ENCODE data around the gene LRRC14B. TPM values are rescaled to one million over a fixed set of nuclear protein-coding genes. Genes with fewer than 3 reads are reported as not detected.
"Not testable (repeated sequence)": the region's sequence is repeated elsewhere in the genome, so short reads cannot be mapped to it uniquely, and the experiment has no call there.

LRRC14B gene
- total RNA-seq, 1 donor from 2014 or later, result not detected

DNA sequence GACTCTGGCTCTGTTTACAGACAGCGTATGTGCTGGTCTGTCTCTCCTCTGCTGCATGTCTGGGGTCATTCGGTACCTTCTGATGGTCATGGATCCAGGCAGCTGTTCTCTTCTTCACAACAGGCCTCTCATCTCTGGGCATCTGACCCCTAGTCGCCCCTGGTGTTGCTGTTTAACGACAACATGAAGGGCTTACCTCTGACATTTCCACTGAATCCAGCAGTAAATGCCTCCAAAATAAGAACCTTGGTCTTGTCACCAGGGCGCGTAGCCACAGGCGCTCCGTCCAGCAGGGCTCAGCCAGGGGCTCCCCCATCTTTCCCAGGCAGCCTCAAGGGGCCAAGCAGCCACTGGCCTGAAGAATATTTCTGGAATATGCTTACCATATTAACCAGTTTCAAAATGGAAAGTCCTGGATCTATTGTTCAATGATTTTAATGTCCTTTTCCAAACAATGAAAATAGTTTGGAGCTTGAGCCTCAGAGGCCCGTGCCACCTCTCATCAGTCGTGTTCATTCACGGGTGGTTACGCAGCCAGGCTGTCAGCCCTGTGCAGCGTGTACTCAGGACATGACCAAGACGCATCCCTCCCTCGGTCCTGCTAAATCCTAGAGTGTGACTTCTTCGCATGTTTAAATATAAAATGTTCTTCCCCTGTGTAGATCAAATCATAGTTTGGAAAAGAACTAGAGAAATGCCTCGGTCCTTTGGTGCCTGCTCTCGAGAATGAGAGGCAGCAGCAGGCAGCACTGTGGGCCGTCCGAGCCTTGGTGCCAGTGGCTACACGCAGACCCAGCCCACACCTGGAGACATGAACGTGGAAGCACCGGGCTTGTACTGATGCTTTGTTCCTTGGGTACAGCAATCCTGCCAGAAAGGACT is 30.1 kb upstream of the LRRC14B start:
- ATAC-seq, result no peak

DNA sequence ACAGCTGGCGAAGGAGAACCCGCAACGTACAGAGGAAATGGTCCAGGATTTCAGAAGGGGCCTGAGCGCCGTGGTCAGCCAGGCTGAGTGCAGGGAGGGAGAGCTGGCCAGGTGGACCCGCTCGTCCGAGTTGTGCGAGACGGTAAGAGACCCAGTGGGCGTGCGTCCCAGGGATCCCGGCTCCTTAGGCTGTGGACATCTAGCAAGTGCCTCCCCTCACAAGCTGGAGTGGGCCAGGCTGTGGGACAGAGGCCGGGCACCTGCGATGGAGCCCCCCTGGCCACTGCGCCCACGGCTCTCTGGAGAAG is 29.5 kb upstream of the LRRC14B start:
- ATAC-seq, result no peak

DNA sequence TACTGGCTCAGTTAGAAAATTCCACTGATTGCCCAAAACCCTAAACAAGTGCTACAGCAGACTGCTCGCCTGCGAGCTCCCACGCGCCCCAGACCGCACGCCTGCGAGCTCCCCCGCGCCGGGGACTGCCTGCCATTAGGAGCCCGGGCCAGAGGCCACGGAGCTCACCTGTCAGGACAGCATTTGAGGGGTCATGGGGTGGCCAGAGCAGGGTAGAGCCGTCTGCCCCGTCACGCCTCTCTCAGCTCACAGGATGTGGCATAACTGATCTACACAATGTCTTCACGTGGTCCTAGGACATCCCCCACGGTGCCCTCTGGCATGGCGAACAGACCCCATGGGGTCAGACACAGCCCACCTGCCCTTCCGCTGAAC is 29.1 kb upstream of the LRRC14B start:
- ATAC-seq, result no peak

DNA sequence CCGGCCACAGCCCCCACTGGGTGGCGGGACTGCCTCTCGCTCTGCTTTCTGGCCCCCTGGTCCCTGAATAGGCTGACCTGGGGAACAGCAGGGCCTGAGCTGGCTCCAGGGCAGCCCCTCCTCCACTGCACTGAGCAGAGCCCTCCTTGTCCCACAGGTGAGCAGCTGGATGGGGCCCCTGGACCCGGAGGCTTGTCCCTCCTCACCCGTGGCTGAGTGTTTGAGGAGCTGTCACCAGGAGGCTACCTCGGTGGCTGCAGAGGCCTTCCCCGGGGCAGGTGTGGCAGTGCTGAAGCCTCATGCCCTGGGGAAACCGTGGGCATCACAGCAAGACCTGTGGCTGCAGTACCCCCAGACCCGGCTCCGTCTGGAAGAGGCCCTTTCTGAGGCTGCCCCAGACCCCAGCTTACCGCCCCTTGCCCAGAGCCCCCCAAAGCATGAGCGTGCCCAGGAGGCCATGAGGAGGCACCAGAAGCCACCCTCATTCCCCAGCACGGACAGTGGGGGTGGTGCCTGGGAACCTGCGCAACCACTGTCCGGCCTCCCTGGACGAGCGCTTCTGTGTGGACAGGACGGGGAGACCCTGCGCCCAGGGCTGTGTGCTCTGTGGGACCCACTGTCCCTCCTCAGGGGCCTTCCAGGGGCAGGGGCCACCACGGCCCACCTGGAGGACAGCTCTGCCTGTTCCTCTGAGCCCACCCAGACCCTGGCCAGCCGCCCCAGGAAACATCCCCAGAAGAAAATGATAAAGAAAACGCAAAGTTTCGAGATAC is 28.5 kb upstream of the LRRC14B start:
- no peak for ATAC-seq

DNA sequence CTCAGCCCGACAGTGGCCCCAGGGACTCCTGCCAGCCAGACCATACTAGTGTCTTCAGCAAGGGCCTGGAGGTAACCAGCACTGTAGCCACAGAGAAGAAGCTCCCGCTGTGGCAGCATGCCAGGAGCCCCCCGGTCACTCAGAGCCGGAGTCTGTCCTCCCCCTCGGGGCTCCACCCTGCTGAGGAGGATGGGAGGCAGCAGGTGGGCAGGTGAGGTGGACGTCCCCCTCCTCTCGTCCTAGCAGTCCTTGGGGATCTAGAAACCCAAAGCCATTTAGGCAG is 28.0 kb upstream of the LRRC14B start:
- ATAC-seq, result no peak

DNA sequence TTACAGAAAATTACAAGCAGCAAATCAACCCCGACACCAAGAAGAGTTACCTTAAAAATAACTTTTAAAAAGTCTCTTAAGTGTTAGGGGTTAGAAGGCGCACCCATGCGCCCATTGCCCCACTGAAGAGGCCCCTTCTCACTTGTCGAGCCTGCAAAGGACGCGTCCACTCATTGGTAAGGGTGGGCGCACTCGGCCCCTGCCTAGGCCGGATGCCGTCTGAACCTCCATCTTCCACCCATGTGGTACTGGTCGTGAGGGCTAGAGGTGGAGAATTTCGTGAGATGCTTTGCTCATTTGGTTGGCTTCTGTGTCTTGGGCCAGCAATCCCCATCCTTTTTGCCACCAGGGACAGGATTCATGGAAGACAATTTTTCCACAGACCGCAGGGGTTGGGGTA is 27.5 kb upstream of the LRRC14B start:
- ATAC-seq, result no peak

DNA sequence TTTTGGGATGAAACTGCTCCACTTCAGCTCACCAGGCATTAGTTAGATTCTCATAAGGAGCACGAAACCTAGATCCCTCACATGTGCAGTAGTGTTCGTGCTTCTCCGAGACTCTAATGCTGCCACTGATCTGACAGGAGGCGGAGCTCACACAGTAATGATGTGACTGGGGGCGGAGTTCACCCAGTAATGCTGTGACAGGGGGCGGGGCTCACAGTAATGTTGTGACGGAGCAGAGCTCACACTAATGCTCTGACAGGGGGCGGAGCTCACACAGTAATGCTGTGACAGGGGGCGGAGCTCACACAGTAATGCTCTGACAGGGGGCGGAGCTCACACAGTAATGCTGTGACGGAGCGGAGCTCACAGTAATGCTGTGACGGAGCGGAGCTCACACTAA is 27.1 kb upstream of the LRRC14B start:
- no peak for ATAC-seq

DNA sequence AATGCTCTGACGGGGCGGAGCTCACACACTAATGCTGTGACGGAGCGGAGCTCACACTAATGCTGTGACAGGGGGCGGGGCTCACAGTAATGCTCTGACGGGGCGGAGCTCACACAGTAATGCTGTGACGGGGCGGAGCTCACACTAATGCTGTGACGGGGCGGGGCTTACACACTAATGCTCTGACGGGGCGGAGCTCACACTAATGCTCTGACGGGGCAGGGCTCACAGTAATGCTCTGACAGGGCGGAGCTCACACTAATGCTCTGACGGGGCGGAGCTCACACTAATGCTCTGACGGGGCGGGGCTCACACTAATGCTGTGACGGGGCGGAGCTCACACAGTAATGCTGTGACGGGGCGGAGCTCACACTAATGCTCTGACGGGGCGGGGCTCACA is 26.5 kb upstream of the LRRC14B start:
- ATAC-seq, result not testable (repeated sequence)

DNA sequence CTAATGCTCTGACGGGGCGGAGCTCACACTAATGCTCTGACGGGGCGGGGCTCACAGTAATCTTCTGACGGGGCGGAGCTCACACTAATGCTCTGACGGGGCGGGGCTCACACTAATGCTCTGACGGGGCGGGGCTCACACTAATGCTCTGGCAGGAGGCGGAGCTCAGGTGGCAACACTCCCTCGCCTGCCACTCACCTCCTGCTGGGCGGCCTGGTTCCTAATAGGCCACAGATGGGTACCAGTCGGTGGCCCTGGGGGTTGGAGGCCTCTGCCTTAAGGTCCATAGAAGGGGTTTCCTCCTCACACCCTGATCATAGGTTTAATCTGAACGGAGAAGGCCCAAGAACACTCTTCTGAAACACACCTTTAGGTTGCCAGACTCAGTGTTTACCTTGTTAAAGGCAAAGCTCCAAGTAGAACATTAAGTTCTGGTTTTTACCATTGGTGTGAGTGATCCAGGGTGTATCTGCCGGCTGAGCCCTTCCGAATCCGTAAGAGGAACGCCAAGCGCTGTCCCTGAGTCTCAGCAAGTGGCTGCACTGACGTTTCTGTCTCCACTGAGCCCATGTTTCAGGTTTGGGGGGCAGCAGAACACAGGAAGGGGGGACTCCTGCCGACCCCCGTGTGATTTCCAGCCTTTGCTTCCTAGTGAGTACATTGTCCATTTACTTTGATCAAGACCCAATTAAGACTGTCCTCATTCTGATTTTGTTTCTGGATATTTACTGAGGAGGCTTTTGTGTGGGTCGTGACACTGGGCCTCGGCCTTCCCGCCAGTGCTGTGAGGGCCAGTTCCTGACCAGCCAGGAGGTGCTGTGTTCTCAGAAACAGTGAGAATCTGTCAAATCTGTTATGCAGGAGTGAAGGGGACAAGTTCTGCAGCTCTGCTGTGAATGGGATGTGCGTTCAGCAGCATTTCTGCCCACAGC is 24.6 kb upstream of the LRRC14B start:
- ATAC-seq, result no peak

DNA sequence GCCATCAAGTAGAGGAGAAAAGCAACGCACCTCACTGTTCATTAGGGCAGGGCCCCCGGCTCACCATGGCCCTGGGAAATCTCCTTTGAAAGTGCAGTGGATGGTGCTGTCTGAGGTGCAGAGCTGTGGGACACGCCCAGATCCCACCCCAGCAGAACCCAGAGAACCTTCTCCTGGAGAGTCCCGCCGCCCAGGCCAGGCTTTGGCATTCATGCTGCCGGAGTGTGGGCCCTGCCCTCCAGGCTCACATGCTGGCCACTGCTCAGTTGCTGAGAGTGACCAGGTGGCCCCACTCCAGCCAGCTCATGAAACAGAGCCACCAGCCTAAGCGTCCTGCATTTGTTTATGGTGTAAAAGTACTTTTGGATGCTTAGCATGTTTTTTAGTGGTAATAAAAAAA is 23.8 kb upstream of the LRRC14B start:
- ATAC-seq, result no peak

DNA sequence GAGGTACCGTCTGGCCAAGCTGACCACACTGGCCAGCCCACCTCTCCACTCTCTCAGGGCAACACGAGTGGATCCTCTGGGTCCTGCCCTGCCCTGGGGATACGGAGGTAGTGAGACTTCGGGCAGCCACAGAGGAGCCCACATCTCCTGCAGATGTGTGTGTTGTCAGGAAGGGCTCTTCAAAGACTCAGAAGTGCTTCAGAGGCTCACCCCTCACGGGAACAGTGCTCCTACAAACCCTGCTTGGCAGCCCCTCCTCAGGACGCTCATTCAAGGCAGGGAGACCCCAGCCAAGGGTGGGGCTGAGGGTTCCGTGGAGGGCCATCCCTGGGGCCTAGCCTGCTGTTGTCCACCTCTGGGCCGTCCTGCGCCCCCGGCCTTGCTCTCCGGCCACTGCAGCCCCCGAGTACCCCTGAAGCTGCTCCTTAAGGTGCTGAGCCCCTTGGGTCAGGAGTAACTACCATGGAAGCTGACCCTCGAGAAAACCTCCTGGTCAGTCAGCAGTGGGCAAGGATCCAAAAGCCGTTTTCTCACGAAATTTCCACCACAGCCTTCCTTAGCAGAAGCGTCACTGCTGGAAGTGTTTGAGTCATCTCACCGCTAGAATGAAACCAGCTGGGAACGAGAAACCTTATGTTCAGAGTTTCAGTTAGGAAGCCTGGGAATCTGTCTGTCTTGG is 23.2 kb upstream of the LRRC14B start:
- ATAC-seq, result no peak

DNA sequence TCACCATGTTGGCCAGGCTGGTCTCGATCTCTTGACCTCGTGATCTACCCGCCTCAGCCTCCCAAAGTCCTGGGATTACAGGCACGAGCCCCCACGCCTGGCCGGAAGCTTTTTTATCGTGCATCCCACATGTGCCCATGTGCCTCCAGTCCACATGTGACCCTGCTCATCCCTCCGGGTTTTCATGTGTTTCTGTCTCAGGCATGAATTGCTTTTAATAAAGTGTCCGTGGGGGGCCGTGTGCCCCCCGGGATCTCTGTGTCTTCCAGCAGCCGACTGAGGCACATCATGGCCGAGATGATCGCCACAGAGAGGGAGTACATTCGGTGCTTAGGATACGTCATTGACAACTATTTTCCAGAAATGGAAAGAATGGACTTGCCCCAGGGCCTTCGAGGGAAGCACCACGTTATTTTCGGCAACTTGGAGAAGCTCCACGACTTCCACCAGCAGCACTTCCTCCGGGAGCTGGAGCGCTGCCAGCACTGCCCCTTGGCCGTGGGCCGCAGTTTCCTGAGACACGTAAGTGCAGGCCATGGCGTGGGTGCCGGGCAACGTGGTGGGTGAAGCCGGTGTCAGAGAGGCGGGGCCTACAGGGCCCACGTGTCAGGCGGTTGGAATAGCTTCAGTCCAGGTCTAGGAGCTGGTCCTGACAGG is 22.1 kb upstream of the LRRC14B start:
- ATAC-seq, result peak; percentile 65

DNA sequence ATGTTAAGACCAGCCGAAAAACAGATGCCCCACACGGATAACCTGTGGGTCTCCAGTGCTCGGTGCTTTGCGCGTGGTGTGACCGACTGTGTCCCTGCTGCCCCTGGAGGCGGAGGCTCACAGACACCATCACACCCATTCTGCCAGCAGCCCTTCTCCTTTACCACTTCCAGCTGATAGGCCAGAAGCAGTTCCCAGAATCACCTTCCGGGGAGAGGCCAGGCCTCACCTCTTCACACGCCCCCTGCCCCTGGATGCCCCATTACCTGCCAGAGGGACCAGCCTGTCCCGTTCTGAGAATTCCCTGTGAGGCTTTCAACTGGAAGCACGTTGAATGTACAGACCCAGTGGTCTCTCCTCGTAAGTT is 21.6 kb upstream of the LRRC14B start:
- ATAC-seq, result no peak

DNA sequence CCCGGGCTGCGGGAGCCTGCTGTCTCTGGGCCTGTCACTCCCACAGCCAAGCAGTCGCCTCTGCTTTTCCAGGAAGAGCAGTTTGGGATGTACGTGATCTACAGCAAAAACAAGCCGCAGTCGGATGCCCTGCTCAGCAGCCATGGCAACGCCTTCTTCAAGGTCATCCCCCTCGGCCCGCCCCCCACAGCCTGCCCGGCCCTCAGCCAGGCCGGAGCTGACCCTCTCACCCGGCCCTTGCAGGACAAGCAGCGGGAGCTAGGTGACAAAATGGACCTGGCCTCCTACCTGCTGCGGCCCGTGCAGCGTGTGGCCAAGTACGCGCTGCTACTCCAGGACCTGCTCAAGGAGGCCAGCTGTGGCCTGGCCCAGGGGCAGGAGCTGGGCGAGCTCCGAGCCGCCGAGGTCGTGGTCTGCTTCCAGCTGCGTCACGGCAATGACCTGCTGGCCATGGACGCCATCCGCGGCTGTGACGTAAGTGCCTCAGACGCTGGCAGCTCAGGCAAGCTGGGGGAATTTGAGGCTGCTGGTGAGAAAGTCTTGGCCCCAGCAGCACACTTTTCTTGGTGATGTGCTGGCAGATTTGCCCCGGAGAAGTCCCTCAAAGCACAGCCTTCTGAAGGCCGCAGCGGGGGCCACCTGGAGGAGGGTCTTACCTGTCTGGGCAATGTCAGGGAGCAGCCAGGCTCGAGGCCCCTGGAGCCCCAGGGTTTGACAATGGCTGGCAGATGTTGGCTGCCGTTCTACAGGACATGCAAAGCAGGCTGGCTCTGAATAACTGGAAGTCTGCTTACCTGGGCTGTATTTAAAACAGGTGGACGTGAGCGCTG is 20.1 kb upstream of the LRRC14B start:
- no peak for ATAC-seq

DNA sequence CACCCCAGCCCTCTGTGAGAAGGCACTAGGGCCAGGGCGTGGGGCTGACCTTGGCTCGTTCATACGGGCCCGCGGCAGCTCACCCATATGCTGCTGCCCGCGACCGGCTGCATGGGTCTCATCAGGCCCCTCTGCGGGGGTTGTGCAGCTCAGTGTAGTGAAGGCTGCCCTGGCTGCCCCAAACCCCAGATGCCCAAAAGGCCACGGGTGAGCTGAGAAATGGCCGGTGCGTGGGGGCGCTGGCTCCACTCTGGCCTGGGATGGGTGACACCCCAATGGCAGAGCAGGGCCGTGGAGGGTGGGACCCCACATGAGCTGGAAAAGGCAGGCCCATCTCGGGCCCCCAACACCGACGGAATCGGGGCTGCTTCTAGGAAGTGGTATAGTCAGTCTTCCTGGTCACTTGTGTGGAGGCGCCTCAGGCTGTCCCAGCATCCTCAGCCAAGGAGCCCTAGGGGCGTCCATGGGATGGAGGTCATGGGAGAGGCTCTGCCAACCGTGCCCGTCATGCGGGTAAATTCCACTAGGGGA is 19.4 kb upstream of the LRRC14B start:
- no peak for ATAC-seq

DNA sequence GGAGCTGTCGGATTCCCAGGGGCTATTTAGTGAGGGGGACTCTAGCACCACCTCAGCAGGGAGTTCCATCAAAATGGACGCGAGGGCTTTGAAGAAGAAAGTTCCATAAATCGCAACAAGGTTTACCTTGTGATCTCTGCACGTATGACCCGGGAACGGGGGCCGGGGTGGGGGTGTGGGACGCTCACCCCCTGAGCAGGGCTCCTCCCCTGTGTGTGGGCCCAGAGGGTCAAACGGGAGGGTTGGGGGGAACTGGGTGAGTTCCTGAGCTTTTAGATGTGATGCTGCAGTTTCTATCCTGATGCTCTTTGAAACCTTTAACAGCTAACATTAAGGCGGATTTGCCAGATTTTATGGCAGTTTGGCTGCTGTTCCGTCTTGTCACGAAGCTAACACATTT is 18.9 kb upstream of the LRRC14B start:
- no peak for ATAC-seq

DNA sequence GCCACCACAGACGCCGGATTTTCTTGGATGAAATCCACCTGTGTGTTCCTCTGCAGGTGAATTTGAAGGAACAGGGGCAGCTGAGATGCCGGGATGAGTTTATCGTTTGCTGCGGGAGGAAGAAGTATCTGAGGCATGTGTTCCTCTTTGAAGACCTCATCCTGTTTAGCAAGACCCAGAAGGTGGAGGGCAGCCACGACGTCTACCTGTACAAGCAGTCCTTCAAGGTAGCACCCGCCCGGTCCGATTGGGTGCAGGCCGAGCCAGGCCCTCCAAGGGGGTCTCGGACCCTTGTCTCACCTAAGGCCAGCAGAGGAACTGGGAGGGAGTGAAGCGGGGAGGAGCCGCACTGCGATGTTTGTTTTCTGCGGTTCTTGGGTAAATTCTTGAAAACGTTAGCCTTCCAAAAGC is 18.4 kb upstream of the LRRC14B start:
- no peak for ATAC-seq

DNA sequence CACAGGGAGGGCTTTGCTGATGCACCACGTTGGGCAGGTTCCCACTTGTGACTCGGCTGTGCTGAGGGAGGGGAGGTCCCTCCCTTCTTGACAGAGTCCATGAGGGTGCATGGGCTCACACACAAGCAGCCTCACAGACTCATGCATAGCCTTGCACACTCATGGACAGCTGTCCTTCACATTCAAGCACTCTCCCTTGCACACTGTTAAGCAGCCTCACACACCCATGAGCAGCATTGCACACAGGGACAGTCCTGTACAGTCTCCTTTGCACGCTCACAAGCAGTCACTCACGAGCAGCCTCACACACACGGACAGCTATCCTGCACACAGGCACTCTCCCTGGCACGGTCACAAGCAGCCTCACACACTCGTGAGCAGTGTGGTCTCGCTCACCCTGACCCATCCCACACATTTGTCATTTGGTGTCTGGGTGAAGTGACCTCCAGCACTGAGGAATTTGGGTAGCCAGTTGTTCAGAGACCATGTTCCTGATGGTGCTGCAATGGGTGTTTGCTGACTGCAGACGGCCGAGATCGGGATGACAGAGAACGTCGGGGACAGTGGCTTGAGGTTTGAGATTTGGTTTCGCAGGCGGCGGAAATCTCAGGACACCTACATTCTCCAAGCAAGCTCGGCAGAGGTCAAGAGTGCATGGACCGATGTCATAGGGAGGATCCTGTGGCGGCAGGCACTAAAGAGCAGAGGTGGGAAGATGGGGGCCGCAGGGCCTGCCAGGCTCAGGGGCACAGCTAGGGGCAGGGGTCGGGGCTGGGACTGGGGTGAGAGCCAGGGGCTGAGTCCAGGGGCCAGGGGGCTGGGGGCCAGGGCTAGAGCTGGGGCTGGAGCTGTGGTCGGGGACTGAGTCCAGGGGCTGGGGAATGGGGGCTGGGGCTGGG is 17.7 kb upstream of the LRRC14B start:
- ATAC-seq, result no peak

DNA sequence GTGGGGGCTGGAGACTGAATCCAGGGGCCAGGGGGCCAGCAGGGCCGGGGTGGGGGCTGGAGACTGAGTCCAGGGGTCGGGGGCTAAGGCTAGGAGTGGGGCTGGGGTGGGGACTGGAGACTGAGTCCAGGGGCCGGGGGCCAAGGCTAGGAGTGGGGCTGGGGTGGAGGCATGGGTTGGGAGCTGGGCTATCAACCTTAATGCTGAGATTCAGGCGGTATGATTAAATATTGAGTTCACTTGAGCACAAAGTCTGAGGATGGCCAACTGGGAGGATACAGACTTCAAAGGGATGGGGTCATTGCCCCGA is 17.0 kb upstream of the LRRC14B start:
- no peak for ATAC-seq

DNA sequence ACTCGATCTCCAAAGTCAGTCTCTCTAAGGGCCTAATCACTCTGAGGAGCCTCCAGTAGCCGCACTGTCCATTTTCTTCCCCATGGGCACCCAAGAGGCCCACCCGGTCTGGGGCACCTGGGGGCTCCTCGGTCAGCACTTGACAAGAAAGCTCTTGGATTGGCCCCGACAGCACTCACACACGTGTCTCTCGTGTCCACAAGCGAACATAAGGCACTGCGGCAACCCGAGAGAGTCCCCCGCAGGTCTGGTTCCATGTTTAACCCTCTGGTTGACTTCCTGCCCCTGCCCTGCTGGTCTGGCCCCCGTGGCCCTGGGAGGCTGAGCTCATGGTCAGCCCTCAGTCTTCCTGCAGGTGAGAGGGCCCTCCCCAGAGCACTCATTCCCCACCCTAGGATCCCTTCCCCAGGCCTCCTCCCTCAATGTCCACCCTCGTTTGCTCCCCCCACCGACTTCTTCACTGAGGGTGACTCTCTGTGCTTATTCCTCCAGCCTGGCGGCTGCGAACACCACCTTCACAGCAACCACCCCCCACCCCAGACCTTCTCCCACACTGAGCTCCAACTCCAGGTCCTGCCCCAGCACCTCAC is 16.3 kb upstream of the LRRC14B start:
- ATAC-seq, result no peak

Measured in esophagus mucosa (tissue), 1 donor.